Sigmoid colon (tissue), 7 donors: ENCODE measurements around the gene LRRC36. TPM values are rescaled to one million over a fixed set of nuclear protein-coding genes. Genes with fewer than 3 reads are reported as not detected.
A peak's percentile ranks its signal among the peaks of the same experiment; 100 is the strongest.

Source experiments
- DNase-seq: peaks from one replicate; pipeline ENCODE4 v3.0.0-alpha.2; 2019
- H3K27ac ChIP-seq, 4 donors: fragments of 200-600 bp; sonication (generic); one replicate each; pipeline ENCODE4 v1.5.1; 2016 to 2019; ENCODE audit warnings: mild to moderate bottlenecking in 1 of 4
- H3K27me3 ChIP-seq, 3 donors: fragments of 200-600 bp; sonication (generic); one replicate each; pipeline ENCODE4 v1.5.1; 2019; ENCODE audit warnings: mild to moderate bottlenecking in 1 of 3
- H3K36me3 ChIP-seq, 4 donors: fragments of 200-600 bp; sonication (generic); one replicate each; pipeline ENCODE4 v1.5.1; 2016 to 2019
- H3K4me1 ChIP-seq, 4 donors: fragments of 200-600 bp; sonication (generic); one replicate each; pipeline ENCODE4 v1.5.1; 2017 to 2019
- H3K4me3 ChIP-seq, 4 donors: fragments of 200-600 bp; sonication (generic); one replicate each; pipeline ENCODE4 v1.5.1; 2017 to 2019; ENCODE audit warnings: mild to moderate bottlenecking in 2 of 4, moderate library complexity in 1 of 4
- H3K9me3 ChIP-seq, 4 donors: fragments of 200-600 bp in 3 of 4; sonication (generic) in 3 of 4; one replicate each; pipeline versions ENCODE4 v1.5.1 to v1.6.1; 2013 to 2019
- EP300 ChIP-seq, 4 donors: sonication (generic); formaldehyde crosslinking; IDR thresholded peaks; one replicate each; pipeline ENCODE4 v1.6.1; 2017; ENCODE audit warnings: antibody characterized with exemption in 4 of 4
- POLR2A ChIP-seq, 2 donors: fragments of 450-650 bp; IDR thresholded peaks; one replicate each; pipeline ENCODE4 v1.6.1; 2016; ENCODE audit warnings: antibody characterized with exemption in 2 of 2, mild to moderate bottlenecking in 2 of 2, moderate library complexity in 2 of 2
- POLR2AphosphoS5 ChIP-seq, 4 donors: sonication (generic); formaldehyde crosslinking; IDR thresholded peaks; one replicate each; pipeline ENCODE4 v1.6.1; 2017; ENCODE audit warnings: antibody characterized with exemption in 4 of 4
- WGBS, 2 donors: extraction: QIAGEN DNeasy Blood & Tissue Kit; methylation state at CpG; one replicate each; pipeline ENCODE4 v1.1.7; 2013; 5-methylcytosine and 5-hydroxymethylcytosine counted together
- intact Hi-C: fragments of 100-400 bp; cut with DNase I; formaldehyde crosslinking; loops from one replicate; pipeline ENCODE4 v1.15.1; 2023
- polyA plus RNA-seq, 3 donors: library from polyadenylated mRNA; stranded (reverse); fragments of 200-250 nt; gene quantifications; one replicate each; pipeline ENCODE4 v1.2.3, GENCODE V29; 2013
- total RNA-seq, 4 donors: library from RNA; depleted of rRNA; stranded (reverse); fragments of >200 nt; gene quantifications; one replicate each; pipeline ENCODE4 v1.1.0, GENCODE V29; 2016
- TF ChIP-seq, protein P1 (sequence below), 4 experiments: fragments of 450-650 bp in 3 of 4; fragments of 200-600 bp in 1 of 4; IDR thresholded peaks; one replicate each; pipeline ENCODE4 v1.5.1; 2016 to 2019; ENCODE audit warnings: antibody characterized with exemption in 4 of 4, mild to moderate bottlenecking in 3 of 4, moderate library complexity in 2 of 4
- donor health status: healthy with polysubstance abuse.
- donor health status: Bipolar disorder and iron deficiency.
- donor health status: healthy.

The LRRC36 gene
- total and polyA plus RNA-seq, 7 donors: 0.55 to 0.74 TPM; not detected in 5

DNA sequence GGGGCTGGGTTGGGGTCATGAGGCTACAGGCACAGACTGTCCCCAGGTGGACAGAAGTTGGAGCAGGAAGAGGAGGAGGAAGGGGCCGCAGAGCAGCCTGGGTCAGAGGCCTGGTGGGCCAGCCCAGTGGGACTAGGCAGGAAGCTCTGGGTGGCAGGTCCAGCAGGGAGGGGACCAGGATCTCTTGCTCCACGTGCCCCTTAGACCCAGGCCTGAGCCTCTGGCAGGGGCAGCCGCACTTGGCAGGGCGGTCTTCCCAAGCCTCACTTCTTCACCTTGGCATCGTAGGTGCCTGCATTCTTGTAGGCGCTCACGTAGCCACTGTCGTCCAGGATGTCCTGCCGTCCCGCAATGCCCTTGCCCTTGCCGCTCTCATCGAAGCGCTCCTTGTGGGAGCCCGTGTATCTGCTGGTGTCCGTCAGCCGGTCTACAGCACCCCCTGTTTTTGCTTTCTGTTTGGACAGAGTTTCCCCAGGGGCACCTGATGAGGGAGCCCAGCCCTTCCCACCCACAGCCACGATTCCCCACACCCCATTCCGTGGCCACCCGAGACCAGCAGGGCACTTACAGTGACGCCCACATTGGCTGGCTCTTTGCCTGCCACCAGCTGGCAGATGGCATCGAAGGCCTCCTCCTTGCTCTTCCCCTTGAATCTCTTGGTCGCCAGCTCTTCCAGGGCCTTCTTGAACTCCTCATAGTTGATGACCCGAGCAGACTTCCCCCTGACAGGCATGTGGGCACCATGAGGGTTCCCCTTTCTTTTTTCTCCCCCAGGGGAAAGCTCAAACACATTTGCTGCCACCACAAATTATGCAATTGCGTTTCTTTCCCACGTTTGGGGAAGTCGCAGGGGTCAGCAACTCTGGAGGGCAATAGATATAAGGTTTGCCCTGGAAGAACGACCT is 63.5 kb downstream of the LRRC36 start:
- 77 to 82% methylated on average over 27 of the region's 27 CpGs for WGBS, 2 donors
- Histone ChIP-seq H3K27ac (peak overlapping the region in 2 of 4 donors; percentile 9 to 41), H3K27me3 (peaks cover 0 to 47% (median 21%) of the 10 kb centered on the region in 3 donors), H3K9me3 (no peaks in the 10 kb centered on the region), H3K36me3 (no peaks in the 10 kb centered on the region), H3K4me1 (peaks cover 0 to 42% (median 36%) of the 10 kb centered on the region in 4 donors), H3K4me3 (no peak overlapping the region)
- intact Hi-C loops: no loop called here
- DNase-seq: peak; percentile 75
- TF ChIP-seq EP300 (IDR thresholded peaks at IDR 0.05) (no peak), POLR2A (IDR thresholded peaks at IDR 0.05) (no peak), POLR2AphosphoS5 (IDR thresholded peaks at IDR 0.05) (peak in 1 of 4 donors; percentile 4)
- TF ChIP-seq, protein P1, sequence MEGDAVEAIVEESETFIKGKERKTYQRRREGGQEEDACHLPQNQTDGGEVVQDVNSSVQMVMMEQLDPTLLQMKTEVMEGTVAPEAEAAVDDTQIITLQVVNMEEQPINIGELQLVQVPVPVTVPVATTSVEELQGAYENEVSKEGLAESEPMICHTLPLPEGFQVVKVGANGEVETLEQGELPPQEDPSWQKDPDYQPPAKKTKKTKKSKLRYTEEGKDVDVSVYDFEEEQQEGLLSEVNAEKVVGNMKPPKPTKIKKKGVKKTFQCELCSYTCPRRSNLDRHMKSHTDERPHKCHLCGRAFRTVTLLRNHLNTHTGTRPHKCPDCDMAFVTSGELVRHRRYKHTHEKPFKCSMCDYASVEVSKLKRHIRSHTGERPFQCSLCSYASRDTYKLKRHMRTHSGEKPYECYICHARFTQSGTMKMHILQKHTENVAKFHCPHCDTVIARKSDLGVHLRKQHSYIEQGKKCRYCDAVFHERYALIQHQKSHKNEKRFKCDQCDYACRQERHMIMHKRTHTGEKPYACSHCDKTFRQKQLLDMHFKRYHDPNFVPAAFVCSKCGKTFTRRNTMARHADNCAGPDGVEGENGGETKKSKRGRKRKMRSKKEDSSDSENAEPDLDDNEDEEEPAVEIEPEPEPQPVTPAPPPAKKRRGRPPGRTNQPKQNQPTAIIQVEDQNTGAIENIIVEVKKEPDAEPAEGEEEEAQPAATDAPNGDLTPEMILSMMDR (IDR thresholded peaks at IDR 0.05): no peak

DNA sequence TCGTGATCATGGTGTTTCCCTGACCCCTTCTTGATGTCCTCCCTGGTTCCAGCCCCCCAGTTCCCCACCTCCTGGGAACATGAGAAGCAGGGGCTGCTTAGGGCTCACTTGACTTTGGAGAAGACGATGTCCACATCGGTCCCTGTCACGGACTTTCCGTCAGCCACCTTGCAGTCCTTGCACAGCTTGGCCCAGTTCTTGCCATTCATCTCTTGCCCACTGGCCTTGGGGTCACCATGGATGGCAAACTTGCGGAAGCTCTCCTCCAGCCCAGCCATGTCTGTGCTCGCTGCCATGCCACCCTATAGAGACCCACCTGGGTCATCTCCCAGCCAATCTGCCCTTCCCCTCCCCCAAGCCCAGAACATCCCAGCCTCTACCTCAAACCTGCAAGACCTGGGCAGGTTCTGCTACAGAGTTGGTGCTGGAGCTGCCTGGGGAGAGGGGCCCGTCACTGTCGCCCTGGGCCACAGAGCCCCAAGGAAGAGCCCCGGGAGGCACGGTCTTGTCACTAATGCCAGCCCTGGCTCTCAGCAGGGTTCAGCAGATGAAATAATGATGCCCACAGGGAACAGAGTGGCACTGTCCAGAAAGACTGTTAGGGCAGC is 64.3 kb downstream of the LRRC36 start:
- H3K4me1 ChIP-seq: peaks cover 0 to 50% (median 43%) of the 10 kb centered on the region in 4 donors
- intact Hi-C loops: no loop called here

DNA sequence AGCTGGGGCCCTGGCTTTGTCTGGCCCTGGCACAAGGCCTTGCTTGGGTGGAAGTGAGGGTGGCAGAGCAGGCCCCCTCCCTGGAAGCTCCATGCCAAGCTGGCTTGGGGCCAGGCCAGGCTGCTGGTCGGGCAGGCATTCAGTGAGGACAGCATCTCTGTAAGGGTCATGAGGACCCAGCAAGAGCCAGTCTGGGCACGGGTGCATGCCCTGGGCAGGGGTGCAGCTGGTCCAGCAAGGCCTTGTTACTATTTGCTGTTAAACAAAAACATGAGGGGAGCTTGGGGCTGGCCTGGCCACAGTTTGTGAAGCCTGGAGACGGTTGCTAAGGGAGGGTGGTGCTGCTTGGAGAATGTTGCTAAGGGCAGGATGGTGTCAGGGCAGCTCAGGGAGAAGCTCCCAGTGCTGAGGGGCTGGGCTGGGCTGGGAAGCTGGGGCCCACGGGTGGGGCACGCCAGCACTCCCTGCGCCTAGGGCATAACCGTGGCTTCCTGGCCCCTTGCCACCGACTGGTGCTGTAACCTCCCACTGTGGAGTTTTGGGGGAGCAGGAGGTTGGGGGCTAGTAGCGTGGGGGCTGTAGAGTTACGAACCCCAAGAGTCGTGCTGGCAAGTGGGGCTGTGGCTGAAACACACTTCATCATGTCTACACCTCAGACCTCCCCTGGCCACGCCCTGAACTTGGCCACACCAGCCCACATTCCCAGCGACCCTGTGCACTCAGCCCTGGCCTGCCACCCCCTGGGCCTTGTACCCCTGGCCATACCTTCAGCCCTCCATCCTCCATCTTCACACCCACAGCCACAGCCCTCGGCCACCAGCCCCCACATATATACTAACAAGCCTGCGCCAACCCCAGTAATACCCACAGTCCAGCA is 65.0 kb downstream of the LRRC36 start:
- Histone ChIP-seq H3K4me3 (peak overlapping the region in 2 of 4 donors; percentile 42 to 50), H3K36me3 (no peaks in the 10 kb centered on the region), H3K27me3 (peaks cover 0 to 61% (median 26%) of the 10 kb centered on the region in 3 donors), H3K9me3 (no peaks in the 10 kb centered on the region), H3K4me1 (peaks cover 0 to 57% (median 51%) of the 10 kb centered on the region in 4 donors), H3K27ac (peak overlapping the region; percentile 20 to 82 (median 63))
- intact Hi-C loops: no loop called here
- TF ChIP-seq EP300 (IDR thresholded peaks at IDR 0.05): no peak
- no peak for TF ChIP-seq POLR2AphosphoS5 (IDR thresholded peaks at IDR 0.05)
- TF ChIP-seq POLR2A (IDR thresholded peaks at IDR 0.05): no peak
- TF ChIP-seq, protein P1 (IDR thresholded peaks at IDR 0.05): no peak
- peak; percentile 78 for DNase-seq
- 37 to 61% methylated on average over 15 of the region's 15 CpGs for WGBS, 2 donors

More for the DNA sequence above, 64.3 kb downstream of the LRRC36 start:
- H3K36me3 ChIP-seq: no peaks in the 10 kb centered on the region
- 91 to 94% methylated on average over 11 of the region's 11 CpGs for WGBS, 2 donors
- no peak overlapping the region for H3K4me3 ChIP-seq
- H3K9me3 ChIP-seq: no peaks in the 10 kb centered on the region
- H3K27ac ChIP-seq: peak overlapping the region in 2 of 4 donors; percentile 9 to 82
- DNase-seq: peak; percentile 59
- H3K27me3 ChIP-seq: peaks cover 0 to 54% (median 26%) of the 10 kb centered on the region in 3 donors
- TF ChIP-seq POLR2AphosphoS5 (IDR thresholded peaks at IDR 0.05) (no peak), POLR2A (IDR thresholded peaks at IDR 0.05) (no peak), EP300 (IDR thresholded peaks at IDR 0.05) (no peak)
- TF ChIP-seq, protein P1 (IDR thresholded peaks at IDR 0.05): no peak

DNA sequence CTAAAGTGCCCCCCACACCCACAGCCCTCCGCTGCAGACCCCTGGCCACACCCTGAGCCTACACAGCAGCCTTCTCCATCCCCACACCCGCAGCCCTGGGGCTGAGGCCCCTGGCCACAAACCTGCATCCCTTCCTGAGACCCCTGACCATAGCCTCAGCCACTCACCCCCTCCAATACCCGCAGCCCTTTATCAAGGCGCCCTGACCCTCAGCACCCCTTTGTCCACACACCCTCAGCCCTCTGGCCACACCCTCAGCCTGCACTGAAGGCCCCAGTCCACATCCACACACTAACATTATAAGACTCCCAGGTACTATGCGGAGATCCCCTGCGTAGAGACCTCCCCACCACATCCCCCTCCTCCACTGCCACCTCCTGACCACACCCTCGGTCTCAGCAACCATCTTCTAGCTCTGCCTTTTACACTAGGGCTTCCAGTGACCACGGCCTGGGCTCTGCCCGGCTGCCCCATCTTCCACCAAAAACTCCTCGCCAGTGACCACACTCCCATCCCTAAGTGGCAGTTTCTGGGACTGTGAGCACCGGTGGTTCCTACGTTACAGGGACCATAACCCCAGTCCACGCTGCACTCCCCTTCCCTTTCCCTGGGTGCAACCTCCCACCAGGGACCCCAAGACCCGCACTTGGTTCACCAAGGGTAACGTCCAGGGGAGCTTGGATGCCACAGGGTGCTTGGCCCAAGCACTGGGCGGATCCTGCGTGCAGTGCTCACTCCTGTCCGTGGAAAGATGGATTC is 65.9 kb downstream of the LRRC36 start:
- peak; percentile 61 for DNase-seq
- no peak for TF ChIP-seq EP300 (IDR thresholded peaks at IDR 0.05)
- no peak for TF ChIP-seq POLR2AphosphoS5 (IDR thresholded peaks at IDR 0.05)
- TF ChIP-seq POLR2A (IDR thresholded peaks at IDR 0.05): no peak
- TF ChIP-seq, protein P1 (IDR thresholded peaks at IDR 0.05): no peak
- Histone ChIP-seq H3K4me1 (peaks cover 0 to 65% (median 56%) of the 10 kb centered on the region in 4 donors), H3K4me3 (peak overlapping the region; percentile 9 to 50 (median 38)), H3K36me3 (no peaks in the 10 kb centered on the region), H3K27me3 (peaks cover 0 to 68% (median 26%) of the 10 kb centered on the region in 3 donors), H3K9me3 (no peaks in the 10 kb centered on the region), H3K27ac (peak overlapping the region; percentile 60 to 82 (median 64))
- WGBS, 2 donors: 71 to 82% methylated on average over 18 of the region's 18 CpGs
- intact Hi-C loops: no loop called here
